Posterior cingulate gyrus (tissue), 11 donors: ENCODE measurements around the gene PRPF31.

Source experiments
- DNase-seq, 10 donors: peaks; one replicate each; pipeline versions ENCODE4 v3.0.0 to v3.0.0-alpha.2; 2020 to 2021; ENCODE audit warnings: mixed read lengths in 3 of 10
- intact Hi-C: fragments of 100-400 bp; cut with DNase I; formaldehyde crosslinking; loops from one replicate; pipeline ENCODE4 v1.15.1; 2023

Gene PRPF31

DNA sequence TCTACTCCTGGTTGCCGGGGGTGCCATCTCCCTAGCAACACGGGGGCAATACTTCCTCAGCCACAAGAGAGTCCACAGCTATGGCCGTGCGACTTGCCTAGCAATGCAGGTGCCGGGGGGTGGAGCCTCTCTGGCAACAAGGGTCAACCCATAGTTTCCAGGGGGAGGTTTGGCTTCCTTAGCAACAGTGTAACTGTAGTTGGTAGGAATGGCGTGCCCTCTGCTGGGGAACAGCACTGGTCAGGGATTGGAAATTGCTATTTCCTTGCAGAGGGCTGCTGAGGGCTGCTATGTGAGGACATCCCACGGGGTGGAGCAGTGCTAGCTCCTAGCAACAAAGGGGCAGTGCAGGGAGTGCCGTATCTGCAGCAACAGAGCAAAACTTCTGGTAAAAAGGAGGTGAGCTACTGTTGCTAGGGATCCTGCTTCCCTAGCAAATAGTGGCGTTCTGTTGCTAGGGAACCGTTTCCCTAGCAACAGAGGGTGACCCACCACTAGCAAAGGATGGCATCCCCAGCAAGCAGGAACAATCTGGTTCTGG, 64.4 kb downstream of the PRPF31 start:
- peak in 9 of 10 donors; percentile 39 to 95 (median 64) for DNase-seq
- intact Hi-C loops, result no loop called here

- intact Hi-C loops, result no loop called here
- DNase-seq, result peak in 1 of 10 donors; percentile 73
Observed at GRCh38 chr19:54180691-54181091, 65.1 kb downstream of the PRPF31 start.
